HG03060 (cell line): ENCODE measurements around the gene ITGA2.

Experiments
- ATAC-seq: cut with Tn5 transposase; IDR thresholded peaks from one replicate; pipeline ENCODE4 v1.9.1; 2021; ENCODE audit warnings: low read depth, moderate number of reproducible peaks; ENCODE audit not compliant: unreplicated experiment

The ITGA2 gene

GRCh38 chr5:53130266-53130665 is 141.1 kb downstream of the ITGA2 start:
- no peak for ATAC-seq

DNA sequence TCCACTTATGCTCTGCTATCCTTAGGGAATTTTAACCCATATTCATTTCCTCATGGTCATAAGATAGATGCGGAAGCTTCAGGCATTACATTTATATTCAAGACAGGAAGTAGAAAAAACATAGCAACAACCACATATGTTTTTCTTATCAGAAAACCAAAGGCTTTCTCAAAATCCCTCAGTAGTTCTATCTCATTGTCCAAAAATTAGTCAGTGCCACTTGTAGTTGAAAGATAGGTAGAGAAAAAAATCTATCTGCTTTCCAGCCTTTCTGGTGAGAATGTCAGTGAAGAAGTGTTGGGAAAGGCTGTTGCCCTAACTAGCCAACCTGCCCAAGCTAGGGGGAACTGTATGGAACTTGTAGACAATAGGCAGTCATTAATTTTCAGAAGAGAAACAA is 143.9 kb downstream of the ITGA2 start:
- ATAC-seq: no peak
